Measurements from ENCODE around the gene CACNA2D4. TPM values are rescaled to one million over a fixed set of nuclear protein-coding genes. Genes with fewer than 3 reads are reported as not detected.

CACNA2D4 gene
- 2.6 TPM for total RNA-seq

GRCh38 chr12:1918081-1918883 is at the start of gene CACNA2D4:
TSS of gene CACNA2D4 (minus strand) at chr12:1918652. CDS start at chr12:1918473, 179 bp downstream.

GRCh38 chr12:1820191-1820895 is 98.1 kb downstream of the CACNA2D4 start, which contains the start of gene LRTM2:
TSS of gene LRTM2 (plus strand) at chr12:1820565. CDS start at chr12:1828149, 7,584 bp downstream.

Other genes starting within 250 kb of the CACNA2D4 start
- 36.4 TPM for gene ADIPOR2, start 227.6 kb downstream of the CACNA2D4 start, total RNA-seq
- 0.35 TPM for gene LRTM2, start 98.1 kb downstream of the CACNA2D4 start, total RNA-seq
- gene DCP1B, start 85.8 kb upstream of the CACNA2D4 start, total RNA-seq: 10.7 TPM
- gene CACNA1C, start 134.3 kb upstream of the CACNA2D4 start, total RNA-seq: 16.4 TPM